Neural progenitor cell (in vitro differentiated cells): ENCODE measurements around the gene SAMD13. TPM values are rescaled to one million over a fixed set of nuclear protein-coding genes. Genes with fewer than 3 reads are reported as not detected.

Source experiments
- DNase-seq: peaks from one replicate; pipeline ENCODE4 v3.0.0-alpha.2; 2016; ENCODE audit warnings: low spot score
- H2AFZ ChIP-seq: fragments of 200-600 bp; sonication (generic); replicated peaks from 2 replicates; pipeline ENCODE4 v1.6.1; 2016; ENCODE audit warnings: antibody characterized with exemption
- H3F3A ChIP-seq: fragments of 200-600 bp; sonication (generic); 2 replicates; pipeline ENCODE4 v1.6.1; 2016; ENCODE audit warnings: antibody characterized with exemption, low read depth
- H3K27ac ChIP-seq: fragments of 200-600 bp; sonication (generic); 2 replicates; pipeline ENCODE4 v1.5.1; 2016; ENCODE audit warnings: mild to moderate bottlenecking
- H3K27me3 ChIP-seq: fragments of 200-600 bp; sonication (generic); 2 replicates; pipeline ENCODE4 v1.6.1; 2016; ENCODE audit warnings: mild to moderate bottlenecking, moderate library complexity
- H3K36me3 ChIP-seq: fragments of 200-600 bp; sonication (generic); 2 replicates; pipeline ENCODE4 v1.5.1; 2016
- H3K4me1 ChIP-seq: fragments of 200-600 bp; sonication (generic); 2 replicates; pipeline ENCODE4 v1.6.1; 2016; ENCODE audit warnings: mixed run types
- H3K4me2 ChIP-seq: fragments of 200-600 bp; sonication (generic); 2 replicates; pipeline ENCODE4 v1.6.1; 2016
- H3K4me3 ChIP-seq: fragments of 200-600 bp; sonication (generic); 2 replicates; pipeline ENCODE4 v1.5.1; 2016
- H3K79me2 ChIP-seq: fragments of 200-600 bp; sonication (generic); 2 replicates; pipeline ENCODE4 v1.6.1; 2016; ENCODE audit warnings: low read depth
- H3K9ac ChIP-seq: fragments of 200-600 bp; sonication (generic); 2 replicates; pipeline ENCODE4 v1.6.1; 2016
- H3K9me3 ChIP-seq: fragments of 200-600 bp; sonication (generic); 2 replicates; pipeline ENCODE4 v1.5.1; 2016; ENCODE audit warnings: low read depth
- H4K20me1 ChIP-seq: fragments of 200-600 bp; sonication (generic); 2 replicates; pipeline ENCODE4 v1.6.1; 2016; ENCODE audit warnings: low read depth
- H3K27ac Mint-ChIP-seq: 3 replicates; pipeline ENCODE4 v1.8.0; 2021; ENCODE audit warnings: mixed read lengths
- H3K27me3 Mint-ChIP-seq: 2 replicates; pipeline ENCODE4 v1.8.0; 2022; ENCODE audit warnings: low read depth, mild to moderate bottlenecking, inconsistent platforms, moderate library complexity, mixed read lengths; ENCODE audit not compliant: insufficient read depth
- H3K36me3 Mint-ChIP-seq: 3 replicates; pipeline ENCODE4 v1.8.0; 2021; ENCODE audit warnings: mixed read lengths
- H3K4me1 Mint-ChIP-seq: 3 replicates; pipeline ENCODE4 v1.8.0; 2021; ENCODE audit warnings: mixed read lengths
- H3K4me3 Mint-ChIP-seq: 3 replicates; pipeline ENCODE4 v1.8.0; 2021; ENCODE audit warnings: mild to moderate bottlenecking, moderate library complexity, mixed read lengths
- H3K9me3 Mint-ChIP-seq: 3 replicates; pipeline ENCODE4 v1.8.0; 2020; ENCODE audit warnings: mixed read lengths
- EZH2 ChIP-seq: fragments of 200-600 bp; sonication (generic); IDR thresholded peaks from 2 replicates; pipeline ENCODE4 v1.6.1; 2017; ENCODE audit warnings: antibody characterized with exemption, mild to moderate bottlenecking, moderate library complexity
- EZH2phosphoT487 ChIP-seq: fragments of 200-600 bp; sonication (generic); IDR thresholded peaks from 2 replicates; pipeline ENCODE4 v1.6.1; 2017; ENCODE audit warnings: antibody characterized with exemption
- total RNA-seq: library from RNA; depleted of rRNA; stranded (reverse); fragments of >200 nt; gene quantifications from 2 replicates; pipeline ENCODE4 v1.2.3, GENCODE V29; 2015; ENCODE audit warnings: low replicate concordance
- TF ChIP-seq, protein P1 (sequence below): fragments of 200-600 bp; sonication (generic); IDR thresholded peaks from 2 replicates; pipeline ENCODE4 v1.5.1; 2017; ENCODE audit warnings: antibody characterized with exemption, mild to moderate bottlenecking

The SAMD13 gene
- total RNA-seq, 1 donor from 2014 or later, result 5.6 TPM

DNA sequence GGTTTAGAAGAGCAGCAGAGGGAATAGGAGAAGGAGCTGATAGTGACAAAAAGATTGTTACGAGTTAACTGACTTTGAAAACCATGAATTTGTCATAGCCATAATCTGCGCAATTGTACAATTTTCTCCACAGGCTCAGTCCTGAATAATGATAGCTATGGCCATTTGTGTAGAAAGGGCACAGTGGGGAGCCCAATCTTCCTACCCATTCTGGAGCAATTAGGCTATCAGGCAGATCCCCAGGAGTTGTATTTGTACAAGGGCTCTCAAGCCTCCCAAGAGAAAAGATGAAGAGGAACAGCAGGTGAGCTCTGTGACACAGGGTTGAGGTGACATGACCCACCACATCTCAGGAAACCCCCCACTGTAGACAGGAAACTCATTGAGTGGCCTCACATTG lies 42.1 kb upstream of the SAMD13 start:
- H3F3A ChIP-seq, result no peaks in the 10 kb centered on the region
- no peaks in the 10 kb centered on the region for H4K20me1 ChIP-seq
- H3K4me2 ChIP-seq, result no peak overlapping the region
- no peak overlapping the region for H3K9ac ChIP-seq
- DNase-seq, result no peak
- Mint-ChIP-seq H3K9me3 (no peaks in the 10 kb centered on the region), H3K4me1 (peaks cover 5% of the 10 kb centered on the region), H3K36me3 (no peaks in the 10 kb centered on the region), H3K4me3 (no peak overlapping the region), H3K27ac (no peak overlapping the region), H3K27me3 (peaks cover 2% of the 10 kb centered on the region)
- H3K79me2 ChIP-seq, result no peaks in the 10 kb centered on the region
- no peaks in the 10 kb centered on the region for H3K36me3 ChIP-seq
- H3K4me3 ChIP-seq, result no peak overlapping the region
- no peaks in the 10 kb centered on the region for H3K27me3 ChIP-seq
- TF ChIP-seq EZH2 (no peak), EZH2phosphoT487 (no peak)
- TF ChIP-seq, protein P1, sequence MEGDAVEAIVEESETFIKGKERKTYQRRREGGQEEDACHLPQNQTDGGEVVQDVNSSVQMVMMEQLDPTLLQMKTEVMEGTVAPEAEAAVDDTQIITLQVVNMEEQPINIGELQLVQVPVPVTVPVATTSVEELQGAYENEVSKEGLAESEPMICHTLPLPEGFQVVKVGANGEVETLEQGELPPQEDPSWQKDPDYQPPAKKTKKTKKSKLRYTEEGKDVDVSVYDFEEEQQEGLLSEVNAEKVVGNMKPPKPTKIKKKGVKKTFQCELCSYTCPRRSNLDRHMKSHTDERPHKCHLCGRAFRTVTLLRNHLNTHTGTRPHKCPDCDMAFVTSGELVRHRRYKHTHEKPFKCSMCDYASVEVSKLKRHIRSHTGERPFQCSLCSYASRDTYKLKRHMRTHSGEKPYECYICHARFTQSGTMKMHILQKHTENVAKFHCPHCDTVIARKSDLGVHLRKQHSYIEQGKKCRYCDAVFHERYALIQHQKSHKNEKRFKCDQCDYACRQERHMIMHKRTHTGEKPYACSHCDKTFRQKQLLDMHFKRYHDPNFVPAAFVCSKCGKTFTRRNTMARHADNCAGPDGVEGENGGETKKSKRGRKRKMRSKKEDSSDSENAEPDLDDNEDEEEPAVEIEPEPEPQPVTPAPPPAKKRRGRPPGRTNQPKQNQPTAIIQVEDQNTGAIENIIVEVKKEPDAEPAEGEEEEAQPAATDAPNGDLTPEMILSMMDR, result no peak
- H3K9me3 ChIP-seq, result no peaks in the 10 kb centered on the region
- no peaks in the 10 kb centered on the region for H3K4me1 ChIP-seq
- no peak overlapping the region for H2AFZ ChIP-seq
- H3K27ac ChIP-seq, result no peak overlapping the region

GRCh38 chr1:84259989-84260388 lies 41.5 kb upstream of the SAMD13 start:
- no peaks in the 10 kb centered on the region for H3K79me2 ChIP-seq
- Mint-ChIP-seq H3K9me3 (no peaks in the 10 kb centered on the region), H3K4me3 (no peak overlapping the region), H3K4me1 (no peaks in the 10 kb centered on the region), H3K27ac (no peak overlapping the region), H3K36me3 (no peaks in the 10 kb centered on the region), H3K27me3 (peaks cover 2% of the 10 kb centered on the region)
- H3K27me3 ChIP-seq, result no peaks in the 10 kb centered on the region
- no peaks in the 10 kb centered on the region for H3K4me1 ChIP-seq
- no peaks in the 10 kb centered on the region for H3K9me3 ChIP-seq
- DNase-seq, result no peak
- H3K4me3 ChIP-seq, result no peak overlapping the region
- H3K36me3 ChIP-seq, result no peaks in the 10 kb centered on the region
- TF ChIP-seq EZH2phosphoT487, result no peak
- TF ChIP-seq EZH2, result no peak
- TF ChIP-seq, protein P1, result no peak
- H3F3A ChIP-seq, result no peaks in the 10 kb centered on the region
- no peak overlapping the region for H3K4me2 ChIP-seq
- no peak overlapping the region for H3K9ac ChIP-seq
- no peak overlapping the region for H3K27ac ChIP-seq
- H2AFZ ChIP-seq, result no peak overlapping the region
- no peaks in the 10 kb centered on the region for H4K20me1 ChIP-seq

DNA sequence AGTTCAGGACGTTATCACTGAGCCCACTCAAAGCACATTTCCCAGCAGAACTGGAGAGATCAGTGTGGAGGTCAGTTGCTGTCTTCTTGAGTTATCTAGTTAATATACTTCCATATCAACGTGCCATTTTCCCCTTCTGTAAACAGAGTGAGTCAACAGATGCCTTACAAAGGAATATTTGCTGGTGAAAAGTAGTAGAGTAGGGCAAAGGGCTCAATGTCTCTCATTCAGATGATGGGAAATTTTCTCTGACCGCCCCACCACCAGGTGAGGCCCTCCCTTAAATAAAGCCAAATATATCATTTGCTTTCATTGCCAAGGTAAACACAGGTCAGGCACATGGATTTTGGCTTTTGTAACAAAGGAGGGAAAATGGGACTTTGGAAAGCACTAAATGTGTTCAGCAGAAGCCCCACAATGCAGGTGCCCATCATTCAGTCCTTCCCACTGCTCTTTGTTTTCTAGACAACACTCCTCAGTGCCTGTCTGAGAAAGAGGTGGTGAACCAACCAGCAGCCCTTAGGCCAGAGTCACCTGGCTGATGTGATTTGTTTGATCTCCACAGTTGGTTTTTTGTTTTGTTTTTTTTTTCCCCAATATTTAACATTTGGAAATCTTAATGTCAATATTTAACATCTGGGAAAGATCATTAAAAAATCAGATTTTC lies 40.5 kb upstream of the SAMD13 start:
- Histone ChIP-seq H3K9me3 (no peaks in the 10 kb centered on the region), H4K20me1 (no peaks in the 10 kb centered on the region), H3F3A (no peaks in the 10 kb centered on the region), H3K79me2 (no peaks in the 10 kb centered on the region), H3K27ac (no peak overlapping the region), H3K4me3 (no peak overlapping the region), H3K27me3 (no peaks in the 10 kb centered on the region), H3K4me2 (no peak overlapping the region), H2AFZ (no peak overlapping the region), H3K4me1 (no peaks in the 10 kb centered on the region), H3K9ac (no peak overlapping the region), H3K36me3 (no peaks in the 10 kb centered on the region)
- H3K4me1 Mint-ChIP-seq, result no peaks in the 10 kb centered on the region
- no peak overlapping the region for H3K4me3 Mint-ChIP-seq
- DNase-seq, result no peak
- no peaks in the 10 kb centered on the region for H3K9me3 Mint-ChIP-seq
- no peak overlapping the region for H3K27ac Mint-ChIP-seq
- H3K36me3 Mint-ChIP-seq, result no peaks in the 10 kb centered on the region
- peaks cover 2% of the 10 kb centered on the region for H3K27me3 Mint-ChIP-seq
- TF ChIP-seq EZH2phosphoT487 (no peak), EZH2 (no peak)
- TF ChIP-seq, protein P1, result no peak
